WTC11 (cell line): Measurements from ENCODE around the gene ABLIM3. TPM values are rescaled to one million over a fixed set of nuclear protein-coding genes. Genes with fewer than 3 reads are reported as not detected.

Experiments
- ATAC-seq: fragments of 200-7000 bp; cut with Tn5 transposase; 2 replicates; pipeline ENCODE4 v1.10.0; 2021; ENCODE audit warnings: mild to moderate bottlenecking, moderate library complexity
- CTCF ChIA-PET: fragments of 300-600 bp; sonication (Branson Sonifier 250); formaldehyde crosslinking; loops from one replicate; lab custom pipeline; 2021; ENCODE audit warnings: antibody characterized with exemption; lab: Charles Lee
- POLR2A ChIA-PET: fragments of 350-600 bp; sonication (Branson Sonifier 250); formaldehyde crosslinking; loops from one replicate; lab custom pipeline; 2021; ENCODE audit warnings: antibody characterized with exemption; lab: Charles Lee
- DNase-seq: peaks from one replicate; pipeline ENCODE4 v3.0.0; 2021; ENCODE audit warnings: low spot score
- H3K27ac Mint-ChIP-seq: 2 replicates; pipeline ENCODE4 v1.8.0; 2021; ENCODE audit warnings: mixed read lengths
- H3K27me3 Mint-ChIP-seq: 2 replicates; pipeline ENCODE4 v1.8.0; 2021; ENCODE audit warnings: low read depth, mild to moderate bottlenecking, moderate library complexity, mixed read lengths
- H3K36me3 Mint-ChIP-seq: 2 replicates; pipeline ENCODE4 v1.8.0; 2021; ENCODE audit warnings: mixed read lengths
- H3K4me1 Mint-ChIP-seq: 2 replicates; pipeline ENCODE4 v1.8.0; 2022; ENCODE audit warnings: mixed read lengths
- H3K4me3 Mint-ChIP-seq: 2 replicates; pipeline ENCODE4 v1.8.0; 2021; ENCODE audit warnings: mild to moderate bottlenecking, moderate library complexity, mixed read lengths
- H3K9me3 Mint-ChIP-seq: 2 replicates; pipeline ENCODE4 v1.8.0; 2021; ENCODE audit warnings: mixed read lengths
- EMX1 ChIP-seq: fragments of 250-450 bp; sonication (Bioruptor Pico); IDR thresholded peaks from 2 replicates; pipeline ENCODE4 v1.8.0; 2021; ENCODE audit warnings: mild to moderate bottlenecking
- FOXK1 ChIP-seq: sonication (generic); formaldehyde crosslinking; IDR thresholded peaks from 2 replicates; pipeline ENCODE4 v1.8.0; 2022; ENCODE audit warnings: mild to moderate bottlenecking, moderate library complexity, missing genetic modification reagents
- GTF2I ChIP-seq: fragments of 250-450 bp; sonication (Bioruptor Pico); conservative IDR thresholded peaks from 2 replicates; pipeline ENCODE4 v1.4.0; 2021; ENCODE audit warnings: mild to moderate bottlenecking
- IRF2 ChIP-seq: sonication (generic); formaldehyde crosslinking; IDR thresholded peaks from 2 replicates; pipeline ENCODE4 v1.8.0; 2022; ENCODE audit warnings: low read depth, missing genetic modification reagents, borderline replicate concordance
- JAZF1 ChIP-seq: fragments of 250-450 bp; sonication (Bioruptor Pico); IDR thresholded peaks from 2 replicates; pipeline ENCODE4 v1.9.0; 2021; ENCODE audit warnings: moderate library complexity, mild to moderate bottlenecking, inconsistent platforms
- NFYB ChIP-seq: sonication (generic); formaldehyde crosslinking; conservative IDR thresholded peaks from 2 replicates; pipeline ENCODE4 v1.8.0; 2022; ENCODE audit warnings: low read depth, missing genetic modification reagents
- TCF7 ChIP-seq: sonication (generic); formaldehyde crosslinking; IDR thresholded peaks from 2 replicates; pipeline ENCODE4 v1.8.0; 2022; ENCODE audit warnings: mild to moderate bottlenecking, low read depth, missing genetic modification reagents, moderate library complexity
- TEAD1 ChIP-seq: sonication (generic); formaldehyde crosslinking; IDR thresholded peaks from 2 replicates; pipeline ENCODE4 v1.8.0; 2022; ENCODE audit warnings: mild to moderate bottlenecking, missing genetic modification reagents
- USF2 ChIP-seq: sonication (generic); formaldehyde crosslinking; IDR thresholded peaks from 2 replicates; pipeline ENCODE4 v1.8.1; 2023; ENCODE audit warnings: mild to moderate bottlenecking, missing genetic modification reagents, moderate library complexity
- ZNF121 ChIP-seq: sonication (generic); formaldehyde crosslinking; IDR thresholded peaks from 2 replicates; pipeline ENCODE4 v1.8.0; 2023; ENCODE audit warnings: missing genetic modification reagents
- ZNF263 ChIP-seq: sonication (generic); formaldehyde crosslinking; IDR thresholded peaks from 2 replicates; pipeline ENCODE4 v1.8.1; 2022; ENCODE audit warnings: low read depth, mild to moderate bottlenecking, moderate library complexity, missing genetic modification reagents
- ZNF423 ChIP-seq: fragments of 250-450 bp; sonication (Bioruptor Pico); IDR thresholded peaks from 2 replicates; pipeline ENCODE4 v2.1.2; 2022; ENCODE audit warnings: mild to moderate bottlenecking, moderate library complexity
- ZNF512 ChIP-seq: sonication (generic); formaldehyde crosslinking; IDR thresholded peaks from 2 replicates; pipeline ENCODE4 v1.8.1; 2022; ENCODE audit warnings: missing genetic modification reagents, borderline replicate concordance
- total RNA-seq: library from RNA; stranded (reverse); gene quantifications from 3 replicates; pipeline ENCODE4 v1.2.3, GENCODE V29; 2021
- TF ChIP-seq, protein P1 (sequence below): fragments of 200-600 bp; IDR thresholded peaks from 2 replicates; pipeline ENCODE4 v1.8.0; 2022; ENCODE audit warnings: antibody characterized with exemption
- TF ChIP-seq, protein P2 (sequence below): fragments of 250-450 bp; sonication (Bioruptor Pico); IDR thresholded peaks from 2 replicates; pipeline ENCODE4 v1.9.0; 2021; ENCODE audit warnings: mild to moderate bottlenecking, borderline replicate concordance
- TF ChIP-seq, protein P3 (sequence below): fragments of 250-450 bp; sonication (Bioruptor Pico); conservative IDR thresholded peaks from 2 replicates; pipeline ENCODE4 v1.9.0; 2021; ENCODE audit warnings: mild to moderate bottlenecking
- TF ChIP-seq, protein P4 (sequence below): sonication (generic); formaldehyde crosslinking; IDR thresholded peaks from 2 replicates; pipeline ENCODE4 v1.8.0; 2023; ENCODE audit warnings: missing genetic modification reagents, mild to moderate bottlenecking, borderline replicate concordance

The ABLIM3 gene
- total RNA-seq, 1 experiment from 2014 or later: 0.33 TPM

GRCh38 chr5:149265068-149265465, 123.8 kb downstream of the ABLIM3 start (continued):
- no peak for TF ChIP-seq GTF2I (CRISPR knock-in tag)
- no peak for TF ChIP-seq ZNF121 (CRISPR knock-in tag)
- TF ChIP-seq, protein P1, sequence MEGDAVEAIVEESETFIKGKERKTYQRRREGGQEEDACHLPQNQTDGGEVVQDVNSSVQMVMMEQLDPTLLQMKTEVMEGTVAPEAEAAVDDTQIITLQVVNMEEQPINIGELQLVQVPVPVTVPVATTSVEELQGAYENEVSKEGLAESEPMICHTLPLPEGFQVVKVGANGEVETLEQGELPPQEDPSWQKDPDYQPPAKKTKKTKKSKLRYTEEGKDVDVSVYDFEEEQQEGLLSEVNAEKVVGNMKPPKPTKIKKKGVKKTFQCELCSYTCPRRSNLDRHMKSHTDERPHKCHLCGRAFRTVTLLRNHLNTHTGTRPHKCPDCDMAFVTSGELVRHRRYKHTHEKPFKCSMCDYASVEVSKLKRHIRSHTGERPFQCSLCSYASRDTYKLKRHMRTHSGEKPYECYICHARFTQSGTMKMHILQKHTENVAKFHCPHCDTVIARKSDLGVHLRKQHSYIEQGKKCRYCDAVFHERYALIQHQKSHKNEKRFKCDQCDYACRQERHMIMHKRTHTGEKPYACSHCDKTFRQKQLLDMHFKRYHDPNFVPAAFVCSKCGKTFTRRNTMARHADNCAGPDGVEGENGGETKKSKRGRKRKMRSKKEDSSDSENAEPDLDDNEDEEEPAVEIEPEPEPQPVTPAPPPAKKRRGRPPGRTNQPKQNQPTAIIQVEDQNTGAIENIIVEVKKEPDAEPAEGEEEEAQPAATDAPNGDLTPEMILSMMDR: no peak
- TF ChIP-seq ZNF423: no peak
- TF ChIP-seq JAZF1 (CRISPR knock-in tag): no peak
- TF ChIP-seq, protein P2, sequence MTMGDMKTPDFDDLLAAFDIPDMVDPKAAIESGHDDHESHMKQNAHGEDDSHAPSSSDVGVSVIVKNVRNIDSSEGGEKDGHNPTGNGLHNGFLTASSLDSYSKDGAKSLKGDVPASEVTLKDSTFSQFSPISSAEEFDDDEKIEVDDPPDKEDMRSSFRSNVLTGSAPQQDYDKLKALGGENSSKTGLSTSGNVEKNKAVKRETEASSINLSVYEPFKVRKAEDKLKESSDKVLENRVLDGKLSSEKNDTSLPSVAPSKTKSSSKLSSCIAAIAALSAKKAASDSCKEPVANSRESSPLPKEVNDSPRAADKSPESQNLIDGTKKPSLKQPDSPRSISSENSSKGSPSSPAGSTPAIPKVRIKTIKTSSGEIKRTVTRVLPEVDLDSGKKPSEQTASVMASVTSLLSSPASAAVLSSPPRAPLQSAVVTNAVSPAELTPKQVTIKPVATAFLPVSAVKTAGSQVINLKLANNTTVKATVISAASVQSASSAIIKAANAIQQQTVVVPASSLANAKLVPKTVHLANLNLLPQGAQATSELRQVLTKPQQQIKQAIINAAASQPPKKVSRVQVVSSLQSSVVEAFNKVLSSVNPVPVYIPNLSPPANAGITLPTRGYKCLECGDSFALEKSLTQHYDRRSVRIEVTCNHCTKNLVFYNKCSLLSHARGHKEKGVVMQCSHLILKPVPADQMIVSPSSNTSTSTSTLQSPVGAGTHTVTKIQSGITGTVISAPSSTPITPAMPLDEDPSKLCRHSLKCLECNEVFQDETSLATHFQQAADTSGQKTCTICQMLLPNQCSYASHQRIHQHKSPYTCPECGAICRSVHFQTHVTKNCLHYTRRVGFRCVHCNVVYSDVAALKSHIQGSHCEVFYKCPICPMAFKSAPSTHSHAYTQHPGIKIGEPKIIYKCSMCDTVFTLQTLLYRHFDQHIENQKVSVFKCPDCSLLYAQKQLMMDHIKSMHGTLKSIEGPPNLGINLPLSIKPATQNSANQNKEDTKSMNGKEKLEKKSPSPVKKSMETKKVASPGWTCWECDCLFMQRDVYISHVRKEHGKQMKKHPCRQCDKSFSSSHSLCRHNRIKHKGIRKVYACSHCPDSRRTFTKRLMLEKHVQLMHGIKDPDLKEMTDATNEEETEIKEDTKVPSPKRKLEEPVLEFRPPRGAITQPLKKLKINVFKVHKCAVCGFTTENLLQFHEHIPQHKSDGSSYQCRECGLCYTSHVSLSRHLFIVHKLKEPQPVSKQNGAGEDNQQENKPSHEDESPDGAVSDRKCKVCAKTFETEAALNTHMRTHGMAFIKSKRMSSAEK (CRISPR knock-in tag): no peak
- TF ChIP-seq FOXK1 (CRISPR knock-in tag): no peak
- TF ChIP-seq ZNF263 (CRISPR knock-in tag): no peak
- TF ChIP-seq NFYB (CRISPR knock-in tag): no peak
- TF ChIP-seq IRF2 (CRISPR knock-in tag): no peak
- TF ChIP-seq ZNF512 (CRISPR knock-in tag): no peak

DNA sequence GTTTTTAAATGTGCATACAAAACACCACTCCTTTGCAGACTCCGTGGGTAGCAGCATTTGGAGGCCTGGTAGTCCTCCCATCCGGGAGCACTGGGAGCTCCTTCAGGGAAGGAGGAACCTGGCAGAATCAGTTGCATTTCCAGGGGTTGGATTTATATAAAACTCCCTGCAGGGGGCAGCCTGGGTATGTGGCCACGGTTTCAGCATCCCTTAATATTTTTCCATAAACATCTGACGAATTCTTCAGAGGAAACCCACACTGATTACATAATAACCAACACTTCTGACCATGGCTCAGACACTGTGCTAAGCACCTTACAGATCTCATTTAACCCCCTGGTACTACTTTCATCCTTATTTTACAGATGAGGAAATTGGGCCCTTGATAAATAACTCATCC, 124.3 kb downstream of the ABLIM3 start:
- no peak for ATAC-seq
- peaks cover 8% of the 10 kb centered on the region for H3K4me1 Mint-ChIP-seq
- no peak for DNase-seq
- TF ChIP-seq ZNF512 (CRISPR knock-in tag) (no peak), TCF7 (CRISPR knock-in tag) (no peak), TEAD1 (CRISPR knock-in tag) (no peak), USF2 (CRISPR knock-in tag) (no peak), EMX1 (CRISPR knock-in tag) (no peak)
- TF ChIP-seq, protein P3, sequence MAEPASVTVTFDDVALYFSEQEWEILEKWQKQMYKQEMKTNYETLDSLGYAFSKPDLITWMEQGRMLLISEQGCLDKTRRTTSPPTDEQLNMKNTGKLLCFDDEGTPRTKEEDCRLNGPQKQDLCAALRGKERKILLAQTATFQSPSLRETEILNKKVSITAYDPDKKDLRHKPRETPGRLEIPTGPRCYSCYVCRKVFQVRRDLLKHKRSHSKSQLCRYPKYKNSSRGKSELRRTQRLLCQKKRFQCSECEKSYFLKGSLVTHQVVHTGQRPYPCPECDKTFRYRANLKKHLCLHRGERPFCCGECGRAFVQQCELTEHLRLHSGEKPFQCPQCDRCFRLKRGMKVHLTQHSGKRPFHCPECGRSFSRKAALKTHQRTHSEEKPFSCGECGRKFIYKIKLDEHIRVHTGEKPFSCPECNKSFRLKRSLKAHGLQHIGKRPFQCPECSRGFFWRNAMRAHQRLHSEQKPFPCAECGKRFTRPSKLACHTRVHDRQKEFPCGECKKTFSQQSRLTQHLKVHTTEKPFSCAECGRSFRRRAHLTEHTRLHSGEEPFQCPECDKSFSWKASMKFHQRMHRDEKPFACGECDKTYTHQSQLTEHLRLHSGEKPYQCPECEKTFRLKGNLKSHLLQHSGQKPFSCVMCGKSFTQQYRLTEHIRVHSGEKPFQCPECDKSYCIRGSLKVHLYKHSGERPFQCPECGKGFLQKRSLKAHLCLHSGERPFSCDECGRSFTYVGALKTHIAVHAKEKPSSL (CRISPR knock-in tag): no peak
- TF ChIP-seq, protein P4, sequence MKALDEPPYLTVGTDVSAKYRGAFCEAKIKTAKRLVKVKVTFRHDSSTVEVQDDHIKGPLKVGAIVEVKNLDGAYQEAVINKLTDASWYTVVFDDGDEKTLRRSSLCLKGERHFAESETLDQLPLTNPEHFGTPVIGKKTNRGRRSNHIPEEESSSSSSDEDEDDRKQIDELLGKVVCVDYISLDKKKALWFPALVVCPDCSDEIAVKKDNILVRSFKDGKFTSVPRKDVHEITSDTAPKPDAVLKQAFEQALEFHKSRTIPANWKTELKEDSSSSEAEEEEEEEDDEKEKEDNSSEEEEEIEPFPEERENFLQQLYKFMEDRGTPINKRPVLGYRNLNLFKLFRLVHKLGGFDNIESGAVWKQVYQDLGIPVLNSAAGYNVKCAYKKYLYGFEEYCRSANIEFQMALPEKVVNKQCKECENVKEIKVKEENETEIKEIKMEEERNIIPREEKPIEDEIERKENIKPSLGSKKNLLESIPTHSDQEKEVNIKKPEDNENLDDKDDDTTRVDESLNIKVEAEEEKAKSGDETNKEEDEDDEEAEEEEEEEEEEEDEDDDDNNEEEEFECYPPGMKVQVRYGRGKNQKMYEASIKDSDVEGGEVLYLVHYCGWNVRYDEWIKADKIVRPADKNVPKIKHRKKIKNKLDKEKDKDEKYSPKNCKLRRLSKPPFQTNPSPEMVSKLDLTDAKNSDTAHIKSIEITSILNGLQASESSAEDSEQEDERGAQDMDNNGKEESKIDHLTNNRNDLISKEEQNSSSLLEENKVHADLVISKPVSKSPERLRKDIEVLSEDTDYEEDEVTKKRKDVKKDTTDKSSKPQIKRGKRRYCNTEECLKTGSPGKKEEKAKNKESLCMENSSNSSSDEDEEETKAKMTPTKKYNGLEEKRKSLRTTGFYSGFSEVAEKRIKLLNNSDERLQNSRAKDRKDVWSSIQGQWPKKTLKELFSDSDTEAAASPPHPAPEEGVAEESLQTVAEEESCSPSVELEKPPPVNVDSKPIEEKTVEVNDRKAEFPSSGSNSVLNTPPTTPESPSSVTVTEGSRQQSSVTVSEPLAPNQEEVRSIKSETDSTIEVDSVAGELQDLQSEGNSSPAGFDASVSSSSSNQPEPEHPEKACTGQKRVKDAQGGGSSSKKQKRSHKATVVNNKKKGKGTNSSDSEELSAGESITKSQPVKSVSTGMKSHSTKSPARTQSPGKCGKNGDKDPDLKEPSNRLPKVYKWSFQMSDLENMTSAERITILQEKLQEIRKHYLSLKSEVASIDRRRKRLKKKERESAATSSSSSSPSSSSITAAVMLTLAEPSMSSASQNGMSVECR: no peak
- no peaks in the 10 kb centered on the region for H3K9me3 Mint-ChIP-seq
- H3K4me3 Mint-ChIP-seq: no peak overlapping the region
- ChIA-PET POLR2A (no interaction called here), CTCF (interaction anchor here (0.7 to 2.4 kb wide), 41 partner anchors 11 to 535 kb away, joined by 3 to 28 read pairs (median 4); partner anchors contain the start of genes ABLIM3 and PCYOX1L)
- peaks cover 25% of the 10 kb centered on the region for H3K27me3 Mint-ChIP-seq
- no peak overlapping the region for H3K27ac Mint-ChIP-seq
- no peaks in the 10 kb centered on the region for H3K36me3 Mint-ChIP-seq
